ENCODE results near the gene RALGPS1.

RALGPS1 gene

DNA sequence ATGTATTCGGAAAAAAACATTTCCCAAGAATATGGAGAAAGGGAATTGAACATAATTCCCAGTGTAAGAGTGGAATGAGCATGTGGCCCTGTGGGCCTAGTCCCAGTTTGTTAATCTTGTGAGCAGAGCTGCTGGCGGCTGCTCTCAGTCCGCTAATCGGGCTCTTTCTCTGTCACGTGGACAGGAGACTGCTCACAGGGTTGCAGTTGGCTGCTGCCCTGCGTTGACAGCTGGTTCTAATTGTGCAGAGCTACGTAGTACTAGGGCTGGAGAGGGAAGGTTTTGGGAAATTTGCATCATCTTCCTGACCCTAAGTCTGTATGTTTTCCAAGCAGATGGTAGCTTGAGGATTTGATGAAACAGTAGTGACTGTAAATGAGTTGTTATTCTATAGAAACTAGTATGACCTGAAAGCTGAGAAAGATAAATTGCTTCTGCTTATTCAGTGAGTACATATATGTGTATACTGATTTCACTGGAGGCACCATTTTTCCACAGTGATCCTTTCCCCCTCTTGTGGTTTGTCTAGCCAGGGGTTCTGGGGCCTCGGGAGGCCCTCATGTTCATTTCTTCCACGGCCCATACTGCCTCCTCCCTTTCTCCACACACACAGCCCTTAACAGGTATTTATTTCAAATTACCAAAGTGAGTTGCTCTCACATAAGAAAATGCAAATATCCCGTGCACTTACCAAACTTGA is 107.2 kb downstream of the RALGPS1 start:
- no peak for DNase-seq (ENCODE audit: low read depth in 2 of 2)

DNA sequence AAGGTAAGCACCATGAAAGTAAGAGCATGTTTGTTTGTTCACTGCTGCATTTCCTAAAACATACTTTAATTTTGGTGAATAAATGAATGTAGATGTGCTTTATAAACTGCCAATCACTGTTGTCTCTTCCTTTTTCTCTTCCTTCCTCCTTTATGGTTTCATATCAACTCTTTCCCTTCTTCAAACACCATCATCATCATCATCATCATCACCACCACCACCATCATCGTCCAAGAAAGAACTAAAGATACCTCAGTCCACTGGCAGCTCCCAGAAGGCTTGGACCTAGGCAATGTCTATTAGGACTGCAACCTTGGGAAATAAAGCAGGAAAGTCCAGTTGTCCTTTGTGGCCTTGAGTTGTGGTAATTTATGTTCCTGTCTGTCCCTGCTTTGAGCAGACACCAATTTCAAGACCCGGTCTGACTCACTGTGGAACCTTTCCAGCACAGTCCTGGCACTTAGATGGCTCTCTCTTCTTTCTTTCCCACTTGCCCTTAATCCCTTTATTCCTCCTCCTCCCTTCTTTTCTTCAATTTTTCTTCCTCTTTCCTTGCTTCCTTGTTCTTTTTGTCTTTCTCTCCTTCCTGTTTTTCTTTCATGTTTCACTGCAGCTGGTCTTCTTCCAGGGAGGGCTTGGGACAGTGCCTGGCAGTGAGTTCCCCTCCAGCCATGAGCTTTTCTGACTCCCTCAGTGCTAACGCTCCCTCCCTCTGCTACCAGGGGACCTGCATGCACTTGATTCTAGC is 108.5 kb downstream of the RALGPS1 start:
- DNase-seq (ENCODE audit: low read depth in 2 of 2) = no peak

DNA sequence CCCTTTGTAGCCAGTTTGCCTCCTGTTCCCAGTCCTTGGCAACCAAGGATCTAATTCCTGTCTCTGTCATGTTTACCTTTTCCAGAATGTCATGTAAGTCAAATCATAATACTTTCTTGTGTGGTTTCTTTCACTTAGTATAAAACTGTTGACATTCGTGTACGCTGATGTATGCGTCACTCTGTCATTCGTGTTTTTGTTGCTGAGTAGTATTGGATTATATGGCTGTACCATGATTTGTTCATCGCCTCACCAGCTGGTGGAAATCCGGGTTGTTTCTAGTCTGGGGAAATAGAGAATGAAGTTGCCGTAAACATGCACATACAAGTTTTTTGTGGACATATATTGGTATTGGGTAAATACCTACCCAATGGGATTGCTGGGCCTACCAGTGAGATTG is 110.5 kb downstream of the RALGPS1 start:
- no peak for DNase-seq (ENCODE audit: low read depth in 2 of 2)

GRCh38 chr9:127027694-127028093 is 113.1 kb downstream of the RALGPS1 start:
- DNase-seq (ENCODE audit: low read depth in 2 of 2) = no peak

DNA sequence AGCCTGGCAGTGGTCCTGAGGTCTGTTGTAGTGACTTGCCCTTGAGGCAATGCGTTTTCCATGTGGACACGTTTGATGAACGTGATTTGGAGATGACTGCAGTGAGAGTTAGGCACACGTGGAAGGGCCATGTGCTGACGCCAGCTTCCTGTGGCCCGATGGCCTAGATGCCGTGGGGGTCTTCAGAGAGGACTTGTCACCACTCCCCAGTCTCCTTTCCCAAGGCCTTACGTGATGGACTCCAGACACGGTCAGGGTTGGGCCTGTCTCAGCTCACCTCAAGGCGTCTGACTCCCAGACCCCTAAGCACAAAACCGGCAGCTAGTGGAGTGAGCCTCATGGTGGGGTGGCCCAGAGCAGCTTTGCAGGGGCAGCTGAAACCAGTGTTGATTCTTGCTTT is 115.0 kb downstream of the RALGPS1 start:
- DNase-seq (ENCODE audit: low read depth in 2 of 2) = no peak

GRCh38 chr9:127030814-127031740 is 116.5 kb downstream of the RALGPS1 start:
- no peak for DNase-seq (ENCODE audit: low read depth in 2 of 2)

GRCh38 chr9:127032256-127032655 is 117.7 kb downstream of the RALGPS1 start:
- DNase-seq (ENCODE audit: low read depth in 2 of 2) = no peak

- DNase-seq (ENCODE audit: low read depth in 2 of 2) = no peak
Observed at GRCh38 chr9:127033061-127033460, 118.5 kb downstream of the RALGPS1 start.

DNA sequence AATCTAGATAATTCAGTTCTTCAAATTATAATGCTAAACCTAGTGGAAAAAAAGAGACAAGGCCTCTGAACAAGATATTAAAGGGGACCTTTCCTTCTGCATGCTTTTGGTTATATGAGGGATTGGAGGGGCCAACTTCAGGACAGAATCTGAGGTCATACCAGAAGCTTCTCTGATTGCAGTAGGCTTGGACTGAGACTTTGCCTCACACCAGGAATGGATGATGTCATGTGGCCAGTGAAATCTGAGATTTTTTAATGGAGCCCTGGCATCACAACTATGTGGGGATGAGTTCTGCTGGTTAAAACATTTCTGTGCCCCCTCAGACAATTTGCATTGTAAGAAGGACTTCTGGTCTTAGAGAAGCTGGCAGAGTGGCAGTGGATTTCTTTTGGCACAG is 119.2 kb downstream of the RALGPS1 start:
- no peak for DNase-seq (ENCODE audit: low read depth in 2 of 2)

DNA sequence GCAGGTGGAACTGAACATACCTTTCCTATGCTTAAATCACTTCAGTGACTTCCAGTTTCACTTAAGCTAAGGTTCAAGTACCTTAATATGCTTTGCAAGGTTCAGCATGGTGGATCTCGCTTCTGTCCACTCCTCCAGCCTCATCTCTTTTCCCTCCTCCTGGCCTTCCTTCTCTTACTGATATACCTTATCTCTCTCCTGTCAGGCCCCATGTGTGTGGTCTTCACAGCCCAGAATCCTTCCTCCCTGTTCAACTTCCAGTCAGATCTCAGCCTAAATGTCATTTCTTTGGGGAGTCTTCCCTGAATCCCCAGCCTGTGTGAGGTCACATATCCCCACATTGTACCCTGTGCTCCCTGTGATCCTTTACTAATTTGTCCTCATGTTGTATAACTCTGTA is 120.1 kb downstream of the RALGPS1 start:
- no peak for DNase-seq (ENCODE audit: low read depth in 2 of 2)

- DNase-seq (ENCODE audit: low read depth in 2 of 2) = no peak
Observed at GRCh38 chr9:127035423-127035822, 120.8 kb downstream of the RALGPS1 start.

DNA sequence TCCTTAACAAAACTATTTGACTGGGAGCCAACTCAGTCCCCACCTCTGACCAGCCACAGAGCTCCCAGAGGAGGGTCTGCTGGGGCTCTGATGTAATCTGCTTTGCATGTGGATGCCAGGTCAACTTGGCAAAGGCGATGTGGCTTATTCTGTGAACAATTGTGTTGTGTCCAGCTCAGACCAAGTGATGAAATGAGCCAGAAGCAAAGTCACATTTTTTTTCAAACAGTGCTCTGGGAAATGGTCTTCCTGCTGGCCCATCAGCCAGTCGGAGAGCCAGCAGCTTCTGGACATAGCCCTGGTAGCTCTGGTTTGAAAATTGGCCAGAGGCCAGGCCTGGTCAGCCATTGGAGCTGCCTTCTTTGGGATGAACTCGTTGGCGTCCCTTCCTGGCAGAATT is 121.4 kb downstream of the RALGPS1 start:
- DNase-seq (ENCODE audit: low read depth in 2 of 2) = no peak

DNA sequence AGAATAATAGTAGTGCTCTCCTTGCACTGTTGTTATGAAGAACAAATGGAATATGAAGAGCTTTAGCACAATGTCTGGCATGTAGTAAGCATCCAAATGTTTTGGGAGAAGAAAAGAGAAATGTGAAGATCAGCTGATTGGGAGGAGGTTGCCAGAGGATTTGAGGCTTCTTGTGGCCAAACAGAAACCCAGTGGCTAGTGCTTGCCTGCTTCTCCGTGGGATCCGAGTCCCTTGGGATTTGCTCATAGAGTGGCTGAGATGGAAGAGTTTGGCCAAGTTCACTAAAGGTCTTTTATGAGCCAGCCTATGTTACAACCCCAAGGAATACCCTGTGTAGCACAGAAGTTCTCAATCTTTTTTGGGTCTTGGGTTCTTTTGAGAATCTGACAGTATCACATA is 121.9 kb downstream of the RALGPS1 start:
- DNase-seq (ENCODE audit: low read depth in 2 of 2) = no peak

- no peak for DNase-seq (ENCODE audit: low read depth in 2 of 2)
Observed at GRCh38 chr9:127038531-127038930, 123.9 kb downstream of the RALGPS1 start.

DNA sequence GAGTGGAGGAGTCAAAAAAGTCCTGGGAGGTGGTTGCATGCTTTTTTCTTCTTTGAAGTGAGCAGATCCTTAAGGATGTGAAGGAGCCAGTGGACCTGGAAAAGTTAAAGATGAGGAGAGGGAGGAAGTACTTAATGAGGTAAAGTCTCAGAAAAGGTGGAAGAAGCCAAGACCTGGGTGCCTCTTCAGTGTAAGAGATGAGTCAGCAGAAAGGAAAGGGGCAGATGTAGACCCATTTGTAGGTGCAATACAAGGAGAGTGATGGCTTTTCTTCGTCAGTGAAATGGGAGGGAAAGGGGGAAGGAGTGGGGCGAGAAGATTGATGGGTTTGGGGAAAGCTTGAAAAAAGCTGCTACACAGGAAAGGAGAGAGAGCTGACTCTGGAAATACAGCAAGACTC is 124.9 kb downstream of the RALGPS1 start:
- DNase-seq (ENCODE audit: low read depth in 2 of 2) = no peak

DNA sequence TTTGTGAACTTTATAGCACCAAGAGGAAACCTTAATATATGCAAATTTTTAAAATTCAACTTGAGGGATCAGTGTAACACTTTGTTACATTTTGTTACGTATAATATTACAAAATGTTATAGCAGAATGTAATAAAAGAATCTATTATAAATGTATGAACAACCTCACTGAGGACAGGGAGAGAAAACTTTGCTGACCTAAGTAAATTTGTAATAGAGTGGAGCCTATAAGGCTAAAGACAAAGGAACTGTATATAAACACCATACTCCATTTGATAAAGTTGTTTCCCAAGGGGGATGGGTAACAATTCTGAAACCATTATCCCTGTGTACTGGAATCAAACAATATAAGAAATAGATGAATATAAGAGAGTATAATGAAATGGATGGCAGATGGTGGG is 130.6 kb downstream of the RALGPS1 start:
- DNase-seq (ENCODE audit: low read depth in 2 of 2) = no peak

- DNase-seq (ENCODE audit: low read depth in 2 of 2) = no peak
Observed at GRCh38 chr9:127047971-127048370, 133.4 kb downstream of the RALGPS1 start.

DNA sequence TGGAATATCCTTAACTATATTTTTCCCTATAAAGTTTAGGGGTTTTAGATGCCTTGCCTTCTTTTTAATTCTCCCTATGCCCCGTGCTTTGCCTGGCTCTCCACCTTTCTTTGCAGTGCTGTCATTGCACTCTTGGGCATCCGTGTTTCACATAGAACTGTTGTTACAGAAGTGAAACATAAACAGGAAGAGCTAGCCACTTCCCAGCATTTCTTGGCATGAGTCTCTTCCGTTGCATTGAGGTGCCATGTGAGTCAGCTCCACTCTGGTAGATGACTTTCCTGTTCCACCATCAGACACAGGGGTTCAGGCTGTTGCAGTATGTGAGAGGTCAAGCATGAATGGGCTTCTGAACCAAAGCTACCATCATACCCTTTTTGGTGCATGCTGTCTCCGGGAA is 134.5 kb downstream of the RALGPS1 start:
- no peak for DNase-seq (ENCODE audit: low read depth in 2 of 2)

- no peak for DNase-seq (ENCODE audit: low read depth in 2 of 2)
Observed at GRCh38 chr9:127049581-127049980, 135.0 kb downstream of the RALGPS1 start.

- DNase-seq (ENCODE audit: low read depth in 2 of 2) = no peak
Observed at GRCh38 chr9:127050152-127050551, 135.6 kb downstream of the RALGPS1 start.

DNA sequence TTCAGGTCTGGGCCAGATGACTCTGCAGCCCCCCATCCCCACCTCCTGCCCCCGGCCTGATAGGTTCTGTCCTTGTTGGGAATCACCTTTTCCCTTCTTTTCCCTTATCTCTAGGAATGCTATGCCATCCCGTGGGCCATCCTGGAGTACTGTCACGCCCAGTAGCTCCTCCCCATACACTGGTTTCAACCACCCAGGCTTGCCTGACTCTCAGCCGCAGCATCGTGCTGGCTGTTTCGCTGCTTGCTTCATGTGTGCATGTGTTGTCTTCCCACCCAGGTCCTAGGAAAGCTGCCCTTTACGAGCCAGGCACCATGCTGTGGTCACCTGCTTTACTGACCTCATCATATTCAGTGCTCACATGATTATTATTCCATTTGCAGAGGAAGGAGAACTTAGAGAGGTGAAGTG is 136.0 kb downstream of the RALGPS1 start:
- DNase-seq (ENCODE audit: low read depth in 2 of 2) = no peak

GRCh38 chr9:127051881-127052595 is 137.5 kb downstream of the RALGPS1 start:
- DNase-seq (ENCODE audit: low read depth in 2 of 2) = no peak

Measured in activated CD4-positive, alpha-beta T cell treated with anti-CD3 and anti-CD28 coated beads for 24 hours (primary cell).